DOHH2 (cell line): ENCODE measurements around the gene CCDC85A.

Source experiments
- CTCF ChIP-seq: fragments of 200-600 bp; sonication (generic); IDR thresholded peaks from one replicate; pipeline ENCODE4 v1.5.1; 2014; ENCODE audit warnings: antibody characterized with exemption, mild to moderate bottlenecking, low read depth, low read length; ENCODE audit not compliant: poor library complexity, severe bottlenecking
- EZH2phosphoT487 ChIP-seq: fragments of 200-600 bp; sonication (generic); IDR thresholded peaks from 2 replicates; pipeline ENCODE4 v1.6.1; 2017; ENCODE audit warnings: borderline replicate concordance, mild to moderate bottlenecking, antibody characterized with exemption, low read length, moderate library complexity, mixed read lengths

DNA sequence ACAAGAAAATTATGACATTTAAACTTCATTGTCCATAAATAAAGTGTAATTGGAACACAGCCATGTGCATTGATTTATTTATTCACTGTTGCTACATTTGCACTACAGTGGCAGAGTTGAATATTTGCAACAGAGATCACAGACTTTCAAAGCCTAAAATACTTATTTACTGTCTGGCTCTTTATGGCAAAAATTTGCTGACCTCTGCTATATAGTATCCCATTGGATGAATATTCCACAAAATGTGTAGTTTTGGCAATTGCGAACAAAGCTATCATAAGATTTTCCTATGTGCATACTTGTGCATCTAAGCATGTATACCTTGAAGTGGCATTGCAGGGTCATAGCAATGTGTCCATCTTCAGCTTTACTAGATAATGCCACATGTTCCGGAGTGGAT is 32.1 kb downstream of the CCDC85A start:
- TF ChIP-seq CTCF (no peak), EZH2phosphoT487 (no peak)
